T-helper 1 cell (primary cell): ENCODE results near the gene PSMC2.

Experiments used
- DNase-seq, 5 donors: peaks; one replicate each; pipeline ENCODE4 v3.0.0-alpha.2; 2012 to 2020
- total RNA-seq, 4 donors: gene quantifications; one replicate each; lab custom pipeline; 2026; lab: John Stamatoyannopoulos, UW

PSMC2 gene
- total RNA-seq: 55.2 to 70.1 (median 58.7) reads per million in 4 donors

DNA sequence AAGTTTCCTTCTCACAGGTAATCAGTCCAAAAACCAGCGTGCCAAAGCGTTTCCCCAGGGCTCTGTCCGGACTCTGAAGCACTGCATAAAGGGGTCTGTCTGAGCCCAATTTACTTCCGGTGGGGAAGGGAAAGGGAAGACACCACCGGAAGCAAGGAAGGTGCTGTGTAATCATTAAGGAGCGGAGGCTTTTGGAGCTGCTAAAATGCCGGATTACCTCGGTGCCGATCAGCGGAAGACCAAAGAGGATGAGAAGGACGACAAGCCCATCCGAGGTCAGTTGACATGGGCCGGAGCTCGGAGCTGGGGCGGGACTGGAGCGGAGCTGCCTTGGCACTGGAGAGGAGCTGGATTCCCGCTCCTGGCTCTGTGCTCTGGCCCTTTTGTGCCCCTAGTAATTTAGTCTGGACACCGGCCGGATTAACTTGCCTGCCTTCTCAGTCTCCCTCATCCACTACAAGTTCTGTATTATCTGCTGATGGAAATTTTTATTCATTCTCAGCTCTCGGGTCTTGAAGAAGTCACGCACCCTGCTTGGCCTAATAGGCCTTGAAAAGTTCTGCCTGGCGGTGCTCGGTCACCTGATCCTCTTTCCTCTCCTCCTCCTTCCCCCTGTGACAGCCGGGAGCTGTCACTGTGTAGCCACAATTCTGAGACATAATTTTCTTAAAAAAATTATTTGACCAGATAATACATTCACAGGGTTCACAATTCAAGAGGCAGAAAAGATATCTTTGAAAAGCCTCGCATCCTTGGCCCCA is at the start of gene PSMC2:
PSMC2 (plus strand) TSS at position 137 of the 761 bp plus-strand sequence; CDS start at position 206, 69 bp downstream.
- peak; percentile 59 to 90 (median 71) for DNase-seq

- no peak for DNase-seq
Measured at GRCh38 chr7:103297837-103298179, 49.6 kb upstream of the PSMC2 start.

GRCh38 chr7:103299660-103300059 is 47.8 kb upstream of the PSMC2 start:
- DNase-seq: no peak

- no peak for DNase-seq
Measured at GRCh38 chr7:103301441-103301840, 46.0 kb upstream of the PSMC2 start.

DNA sequence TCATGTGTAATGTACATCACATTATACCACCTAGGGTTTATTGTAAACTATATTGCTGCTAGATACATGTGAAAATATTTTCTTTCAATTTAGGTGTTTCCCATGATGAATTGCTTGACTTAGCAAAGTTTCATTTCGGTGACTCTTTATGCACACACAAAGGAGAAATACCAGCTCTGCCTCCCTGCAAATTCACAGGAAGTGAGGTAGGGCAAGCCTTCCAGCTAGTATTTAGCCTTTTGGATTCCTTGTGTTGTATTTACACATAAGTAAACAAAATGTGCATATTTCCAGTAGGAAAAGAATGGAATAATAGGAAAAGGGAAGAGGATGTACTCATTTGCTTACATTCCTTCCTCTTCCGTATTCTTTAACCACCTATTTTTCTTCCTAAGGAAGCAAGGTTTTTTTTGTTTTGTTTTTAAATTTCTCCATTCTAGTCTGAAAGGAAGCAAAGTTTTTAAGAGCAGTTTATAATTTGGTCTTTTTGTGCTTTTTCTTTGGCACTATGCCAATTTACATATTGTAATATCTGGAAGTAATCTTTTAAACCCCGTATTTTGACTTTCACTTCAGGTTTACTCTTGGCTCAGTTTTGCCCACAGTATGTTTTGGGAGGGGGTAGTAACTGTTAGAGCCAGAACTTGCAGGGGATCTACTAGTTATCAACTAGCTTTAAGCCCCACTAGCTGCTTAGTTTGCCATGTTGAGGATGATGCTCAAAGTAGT is 39.8 kb upstream of the PSMC2 start:
- no peak for DNase-seq

- DNase-seq: no peak
Measured at GRCh38 chr7:103314852-103315251, 32.6 kb upstream of the PSMC2 start.

- DNase-seq: no peak
Measured at GRCh38 chr7:103316380-103316941, 31.0 kb upstream of the PSMC2 start.

DNA sequence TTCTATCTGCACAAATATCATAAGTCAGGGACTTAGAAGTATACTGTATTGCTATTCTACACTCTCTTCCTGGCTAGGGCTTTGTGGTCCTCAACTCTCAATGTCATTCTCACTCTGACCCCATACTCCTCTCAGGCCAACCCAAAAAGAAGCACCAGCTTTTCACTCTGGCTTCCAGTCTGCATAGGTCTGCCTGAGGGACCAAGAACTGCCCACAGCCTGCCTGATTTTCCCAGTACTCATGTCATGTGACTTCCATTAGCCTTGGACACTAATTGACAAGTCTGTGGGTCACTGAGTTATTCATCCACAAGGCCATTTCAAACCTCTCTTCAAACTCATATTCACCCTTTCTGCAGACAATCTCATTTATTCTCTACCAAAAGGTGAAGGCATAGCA is 30.4 kb upstream of the PSMC2 start:
- DNase-seq: no peak

- DNase-seq: no peak
Measured at GRCh38 chr7:103325744-103326143, 21.7 kb upstream of the PSMC2 start.

- no peak for DNase-seq
Measured at GRCh38 chr7:103336761-103337160, 10.7 kb upstream of the PSMC2 start.

GRCh38 chr7:103338864-103339263 is 8.6 kb upstream of the PSMC2 start:
- no peak for DNase-seq

GRCh38 chr7:103341466-103341865 is 6.0 kb upstream of the PSMC2 start:
- DNase-seq: no peak

DNA sequence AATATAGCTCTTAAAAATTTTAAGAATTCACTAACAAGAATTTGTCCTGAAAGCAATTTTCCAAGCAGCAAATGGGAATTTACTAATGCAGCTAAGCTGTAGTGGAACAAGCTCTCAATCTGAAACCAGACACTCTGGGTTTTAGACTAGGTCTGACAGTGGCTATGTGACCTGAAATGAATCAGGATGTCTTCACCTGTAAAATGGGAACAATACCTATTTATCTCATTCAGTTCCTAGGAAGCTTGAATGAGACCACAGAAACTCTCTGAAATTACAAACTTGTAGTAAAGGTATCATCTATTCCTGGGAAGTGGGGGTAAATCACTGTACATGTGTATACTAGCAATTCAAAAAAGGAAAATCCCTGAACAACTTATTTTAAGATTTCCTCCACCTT is 4.1 kb upstream of the PSMC2 start:
- no peak for DNase-seq

- DNase-seq: peak in 4 of 5 donors; percentile 8 to 39 (median 18)
Measured at GRCh38 chr7:103343758-103344452, 3.5 kb upstream of the PSMC2 start.

DNA sequence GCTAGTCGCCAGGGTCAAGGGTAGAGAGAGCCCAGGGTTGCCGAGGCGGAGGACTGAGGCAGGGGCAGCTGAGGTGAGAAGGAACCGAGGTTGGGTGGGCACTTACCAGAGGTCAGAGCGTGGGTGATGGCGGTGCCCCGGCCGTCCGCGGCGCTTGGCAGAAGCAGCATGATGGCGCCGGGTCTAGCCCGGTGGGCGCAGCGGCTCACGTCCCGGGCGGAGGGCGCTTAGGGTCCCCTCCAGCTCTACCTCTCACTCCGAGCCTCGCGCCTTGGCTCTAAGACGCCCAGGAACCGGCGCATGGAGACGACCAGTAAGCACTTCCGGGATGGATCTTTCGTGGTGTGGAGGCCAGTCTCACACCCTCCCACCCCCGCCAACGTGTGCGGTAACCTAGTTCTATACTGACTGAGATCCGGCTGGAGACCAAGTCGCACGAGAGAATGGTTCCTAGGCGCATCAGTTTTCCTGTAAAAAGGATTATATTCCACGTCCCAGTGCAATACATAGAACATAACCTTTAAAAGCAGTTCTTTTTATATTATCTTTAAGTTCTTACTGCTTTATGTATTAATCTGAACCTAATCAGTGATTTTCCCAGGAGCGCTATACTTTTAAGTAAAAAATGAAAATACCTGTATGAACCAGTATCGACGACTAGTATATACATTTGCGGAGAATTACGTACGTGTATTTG is 2.8 kb upstream of the PSMC2 start, which contains the start of gene DNAJC2:
DNAJC2 (minus strand) TSS at position 315 of the 697 bp plus-strand sequence; CDS start at position 170, 145 bp downstream.
- DNase-seq: peak; percentile 73 to 90 (median 82)

DNA sequence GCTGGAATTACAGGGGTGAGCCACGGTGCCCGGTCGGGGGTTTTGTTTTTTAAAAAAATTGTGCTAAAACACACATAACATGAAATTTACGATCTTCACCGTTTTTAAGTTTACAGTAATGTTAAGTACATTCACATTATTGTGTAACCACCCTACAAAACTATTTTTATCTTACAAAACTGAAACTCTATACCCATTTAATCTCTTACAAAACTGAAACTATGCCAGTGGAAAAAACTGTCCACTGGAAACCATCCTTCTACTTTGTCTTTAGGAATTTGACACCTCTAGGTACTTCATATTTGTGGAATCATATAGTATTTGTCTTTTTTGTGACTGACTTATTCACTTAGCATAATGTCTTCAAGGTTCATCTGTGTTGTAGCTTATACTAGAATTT is 1.0 kb upstream of the PSMC2 start:
- DNase-seq: no peak

DNA sequence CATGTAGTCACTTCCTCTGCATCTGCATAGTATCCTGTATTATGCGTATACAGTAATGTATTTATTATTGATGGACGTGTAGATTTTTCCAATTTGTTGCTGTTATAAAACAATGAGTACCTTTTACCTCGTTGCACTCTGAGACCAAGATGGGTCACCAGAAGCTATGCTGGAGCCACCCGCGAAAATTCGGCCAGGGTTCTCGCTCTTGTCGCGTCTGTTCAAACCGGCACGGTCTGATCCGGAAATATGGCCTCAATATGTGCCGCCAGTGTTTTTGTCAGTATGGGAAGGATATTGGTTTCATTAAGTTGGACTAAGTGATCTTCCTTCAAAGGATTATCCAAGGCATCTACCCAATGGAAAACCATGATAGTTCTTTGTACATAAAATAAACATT is 1.0 kb downstream of the PSMC2 start:
- no peak for DNase-seq

- DNase-seq: no peak
Measured at GRCh38 chr7:103348959-103349358, 1.5 kb downstream of the PSMC2 start.

DNA sequence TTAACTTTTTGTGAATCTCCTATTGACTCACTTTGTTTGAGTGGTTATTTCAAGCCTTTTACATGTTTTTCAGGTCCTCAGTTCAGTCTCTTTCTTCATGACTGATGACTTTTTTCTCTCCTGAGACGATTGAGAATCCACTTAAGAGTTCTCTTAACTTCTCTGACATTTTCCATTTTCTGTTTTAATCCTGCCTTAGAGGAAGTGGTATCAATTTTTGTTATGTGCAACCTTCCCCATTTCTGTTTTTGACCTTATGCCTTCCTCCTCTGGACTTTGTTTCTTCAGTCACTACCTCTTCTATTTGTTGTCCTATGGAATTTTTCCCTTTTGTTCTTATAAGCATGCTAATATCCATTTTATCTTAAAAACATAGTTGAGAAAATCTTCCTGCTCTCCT is 2.4 kb downstream of the PSMC2 start:
- no peak for DNase-seq

GRCh38 chr7:103369432-103369831 is 22.0 kb downstream of the PSMC2 start:
- DNase-seq: no peak

DNA sequence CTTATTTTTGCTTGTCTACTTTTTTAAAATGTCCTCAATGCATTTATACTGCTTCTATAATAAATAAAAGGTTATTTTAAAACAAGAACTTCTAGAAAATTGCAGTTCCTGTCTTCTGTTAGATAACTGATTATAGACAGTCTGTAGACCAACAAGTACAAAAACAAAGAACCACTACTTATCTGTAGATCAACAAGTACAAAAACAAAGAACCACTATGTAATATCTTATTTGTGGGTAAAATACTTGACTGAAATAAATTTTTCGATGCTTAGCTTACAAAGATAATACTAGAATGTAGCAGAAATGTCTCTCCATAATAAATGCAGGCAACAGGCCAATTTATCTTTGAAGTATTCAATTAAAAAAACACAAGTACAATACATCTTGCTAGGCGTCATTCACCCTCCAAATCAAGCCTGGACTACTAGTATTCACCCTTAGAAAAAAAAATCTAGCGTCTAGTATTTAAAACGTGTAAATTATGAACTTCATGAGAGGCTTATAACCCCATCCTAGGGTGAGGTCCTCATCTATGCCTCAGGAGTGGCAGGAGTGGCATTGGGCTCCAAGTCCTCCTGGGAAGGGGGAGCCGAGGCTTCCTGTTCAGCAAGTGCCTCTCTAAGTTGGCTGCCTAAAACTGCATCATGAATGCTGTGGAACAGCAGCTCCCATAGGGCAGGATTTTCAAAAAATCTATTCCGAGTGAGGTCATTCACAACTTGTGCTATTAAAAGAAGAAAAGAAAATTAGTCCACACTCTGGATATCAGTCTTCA is 26.6 kb downstream of the PSMC2 start:
- no peak for DNase-seq
